ENCODE measurements around the gene CTSZ. TPM values are rescaled to one million over a fixed set of nuclear protein-coding genes. Genes with fewer than 3 reads are reported as not detected.

Gene CTSZ
- total RNA-seq, 1 donor, result 223 TPM

DNA sequence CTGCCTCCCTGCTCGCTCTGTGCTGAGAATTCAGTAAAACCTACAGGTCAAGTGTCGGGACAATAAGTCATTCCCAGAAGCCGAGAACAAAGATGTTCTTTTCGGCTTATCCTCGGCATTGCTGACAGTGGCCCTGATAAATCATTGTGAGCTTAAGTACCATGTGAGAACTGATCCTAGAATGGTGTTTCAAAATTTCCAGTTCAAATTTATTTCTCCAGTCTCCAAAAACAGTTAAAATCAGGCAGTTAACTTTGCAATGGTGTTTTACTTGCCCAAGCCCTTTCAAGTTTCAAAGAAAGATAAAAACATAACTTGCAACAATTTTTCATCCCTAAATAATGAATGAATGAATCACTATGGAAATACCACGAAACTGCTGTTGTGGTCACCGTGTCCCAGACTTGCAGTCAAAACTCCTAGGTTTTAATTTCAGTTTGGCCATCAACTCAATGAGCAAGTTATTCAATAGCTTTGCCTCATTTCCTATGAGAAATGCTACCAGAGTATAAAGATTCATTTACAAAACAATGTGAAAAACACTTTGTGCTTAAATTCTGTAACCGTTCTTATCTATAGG lies 20.8 kb upstream of the CTSZ start:
- TF ChIP-seq, protein P1, sequence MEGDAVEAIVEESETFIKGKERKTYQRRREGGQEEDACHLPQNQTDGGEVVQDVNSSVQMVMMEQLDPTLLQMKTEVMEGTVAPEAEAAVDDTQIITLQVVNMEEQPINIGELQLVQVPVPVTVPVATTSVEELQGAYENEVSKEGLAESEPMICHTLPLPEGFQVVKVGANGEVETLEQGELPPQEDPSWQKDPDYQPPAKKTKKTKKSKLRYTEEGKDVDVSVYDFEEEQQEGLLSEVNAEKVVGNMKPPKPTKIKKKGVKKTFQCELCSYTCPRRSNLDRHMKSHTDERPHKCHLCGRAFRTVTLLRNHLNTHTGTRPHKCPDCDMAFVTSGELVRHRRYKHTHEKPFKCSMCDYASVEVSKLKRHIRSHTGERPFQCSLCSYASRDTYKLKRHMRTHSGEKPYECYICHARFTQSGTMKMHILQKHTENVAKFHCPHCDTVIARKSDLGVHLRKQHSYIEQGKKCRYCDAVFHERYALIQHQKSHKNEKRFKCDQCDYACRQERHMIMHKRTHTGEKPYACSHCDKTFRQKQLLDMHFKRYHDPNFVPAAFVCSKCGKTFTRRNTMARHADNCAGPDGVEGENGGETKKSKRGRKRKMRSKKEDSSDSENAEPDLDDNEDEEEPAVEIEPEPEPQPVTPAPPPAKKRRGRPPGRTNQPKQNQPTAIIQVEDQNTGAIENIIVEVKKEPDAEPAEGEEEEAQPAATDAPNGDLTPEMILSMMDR (IDR thresholded peaks at IDR 0.05; ENCODE audit: extremely low read depth, low read depth, low read length), result no peak
- H3K4me1 ChIP-seq (ENCODE audit: insufficient read depth, low read length), result peaks cover 44% of the 10 kb centered on the region
- peaks cover 38% of the 10 kb centered on the region for H3K36me3 ChIP-seq (ENCODE audit: insufficient read depth, low read length)
- H3K79me2 ChIP-seq (ENCODE audit: insufficient read depth, low read length), result peaks cover 84% of the 10 kb centered on the region
- peak overlapping the region; percentile 21 for H3K4me3 ChIP-seq (ENCODE audit: insufficient read depth, low read length)
- H3K4me2 ChIP-seq (ENCODE audit: insufficient read depth, low read length), result peak overlapping the region; percentile 84
- H3K9me3 ChIP-seq (ENCODE audit: low read depth, low read length), result no peaks in the 10 kb centered on the region
- peaks cover 31% of the 10 kb centered on the region for H4K20me1 ChIP-seq (ENCODE audit: insufficient read depth, low read length)
- no peaks in the 10 kb centered on the region for H3K27me3 ChIP-seq (ENCODE audit: insufficient read depth, low read length)
- H3K27ac ChIP-seq (ENCODE audit: low read depth, low read length), result peak overlapping the region; percentile 52
- peak; percentile 85 for DNase-seq (ENCODE audit: insufficient read length, low spot score, missing footprints)
- no peak overlapping the region for H2AFZ ChIP-seq (ENCODE audit: low read length)

DNA sequence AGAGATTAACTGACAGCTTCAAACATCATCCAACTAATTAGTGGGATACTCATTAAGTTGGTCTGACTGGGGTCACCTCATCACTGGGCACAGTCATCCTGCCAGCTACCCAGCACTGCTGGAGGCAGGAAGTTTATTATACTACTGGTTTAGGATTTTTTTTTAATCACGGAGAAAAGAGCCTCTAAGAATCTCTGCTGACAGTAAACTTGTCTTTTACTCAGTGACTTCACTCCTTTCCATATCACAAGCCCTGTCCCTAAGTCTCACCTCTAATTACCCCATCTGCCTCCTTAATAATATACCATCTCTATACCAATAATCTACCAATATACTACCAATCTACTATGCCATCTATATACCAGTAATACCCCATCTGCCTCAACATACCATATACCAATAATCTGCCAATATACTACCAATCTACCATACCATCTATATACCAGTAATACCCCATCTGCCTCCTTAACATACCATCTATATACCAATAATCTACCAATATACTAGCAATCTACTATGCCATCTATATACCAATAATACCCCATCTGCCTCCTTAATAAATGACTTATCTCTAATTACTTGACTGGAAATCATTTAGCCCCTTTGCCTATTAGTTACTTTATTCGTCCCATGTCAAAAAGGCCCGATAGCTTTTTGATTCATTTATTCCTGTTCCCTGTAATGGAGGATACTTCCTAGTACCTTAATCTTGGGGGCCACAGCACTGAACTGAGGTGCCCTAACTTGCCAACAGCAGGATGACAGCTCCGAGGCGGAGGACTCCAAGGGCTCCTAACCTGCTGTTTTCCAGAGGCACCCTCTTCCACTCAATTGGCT lies 20.1 kb upstream of the CTSZ start:
- Histone ChIP-seq H2AFZ (ENCODE audit: low read length) (no peak overlapping the region), H3K4me2 (ENCODE audit: insufficient read depth, low read length) (peak overlapping the region; percentile 84), H3K79me2 (ENCODE audit: insufficient read depth, low read length) (peaks cover 84% of the 10 kb centered on the region), H3K27me3 (ENCODE audit: insufficient read depth, low read length) (no peaks in the 10 kb centered on the region), H3K9me3 (ENCODE audit: low read depth, low read length) (no peaks in the 10 kb centered on the region), H3K4me1 (ENCODE audit: insufficient read depth, low read length) (peaks cover 43% of the 10 kb centered on the region), H3K36me3 (ENCODE audit: insufficient read depth, low read length) (peaks cover 38% of the 10 kb centered on the region), H4K20me1 (ENCODE audit: insufficient read depth, low read length) (peaks cover 31% of the 10 kb centered on the region), H3K27ac (ENCODE audit: low read depth, low read length) (peak overlapping the region; percentile 50), H3K4me3 (ENCODE audit: insufficient read depth, low read length) (peak overlapping the region; percentile 21)
- TF ChIP-seq, protein P1 (IDR thresholded peaks at IDR 0.05; ENCODE audit: extremely low read depth, low read depth, low read length), result no peak
- no peak for DNase-seq (ENCODE audit: insufficient read length, low spot score, missing footprints)

DNA sequence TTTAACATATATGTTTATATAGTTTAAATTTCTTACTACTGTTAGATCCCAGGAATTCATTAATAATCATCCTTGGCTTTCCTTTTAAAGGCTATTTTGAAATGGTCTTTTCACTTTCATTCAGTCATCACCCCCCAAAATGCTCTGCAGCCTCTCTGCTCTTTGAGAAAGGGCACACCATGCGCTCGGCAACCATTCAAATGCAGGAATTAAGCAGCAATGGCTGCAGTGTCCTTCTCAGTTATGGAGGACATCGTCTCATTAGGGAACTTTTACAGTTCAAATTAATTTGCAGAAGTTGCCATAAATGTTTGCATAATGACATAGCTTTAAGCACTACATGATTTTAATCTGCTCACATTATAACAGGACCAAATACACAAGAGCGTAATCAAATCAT lies 18.5 kb upstream of the CTSZ start:
- Histone ChIP-seq H4K20me1 (ENCODE audit: insufficient read depth, low read length) (peaks cover 29% of the 10 kb centered on the region), H3K4me1 (ENCODE audit: insufficient read depth, low read length) (peaks cover 42% of the 10 kb centered on the region), H3K4me2 (ENCODE audit: insufficient read depth, low read length) (no peak overlapping the region), H3K36me3 (ENCODE audit: insufficient read depth, low read length) (peaks cover 35% of the 10 kb centered on the region), H3K27ac (ENCODE audit: low read depth, low read length) (no peak overlapping the region), H3K79me2 (ENCODE audit: insufficient read depth, low read length) (peaks cover 69% of the 10 kb centered on the region), H2AFZ (ENCODE audit: low read length) (no peak overlapping the region), H3K9me3 (ENCODE audit: low read depth, low read length) (no peaks in the 10 kb centered on the region), H3K27me3 (ENCODE audit: insufficient read depth, low read length) (no peaks in the 10 kb centered on the region), H3K4me3 (ENCODE audit: insufficient read depth, low read length) (no peak overlapping the region)
- DNase-seq (ENCODE audit: insufficient read length, low spot score, missing footprints), result no peak
- TF ChIP-seq, protein P1 (IDR thresholded peaks at IDR 0.05; ENCODE audit: extremely low read depth, low read depth, low read length), result no peak

DNA sequence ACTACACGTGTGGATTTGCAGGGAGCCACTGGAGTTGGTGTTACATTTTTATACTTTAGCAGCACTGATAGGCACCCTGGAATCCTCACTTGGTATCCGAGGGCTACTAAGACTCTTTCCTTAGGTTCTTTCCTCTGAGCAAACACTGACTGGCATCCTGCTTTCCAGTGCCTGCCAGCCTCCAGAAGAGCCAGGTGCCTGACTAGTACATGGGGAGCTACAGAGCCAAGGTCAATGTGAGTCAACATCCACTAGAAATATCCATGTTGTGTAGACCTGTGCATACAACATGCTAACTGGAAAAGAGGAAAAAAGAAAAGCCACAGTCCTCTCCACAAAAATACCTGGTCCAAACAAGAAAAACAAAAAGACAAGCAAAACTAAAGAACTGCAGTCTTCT lies 18.0 kb upstream of the CTSZ start:
- Histone ChIP-seq H3K27ac (ENCODE audit: low read depth, low read length) (no peak overlapping the region), H3K79me2 (ENCODE audit: insufficient read depth, low read length) (peaks cover 65% of the 10 kb centered on the region), H3K4me3 (ENCODE audit: insufficient read depth, low read length) (no peak overlapping the region), H3K36me3 (ENCODE audit: insufficient read depth, low read length) (peaks cover 35% of the 10 kb centered on the region), H2AFZ (ENCODE audit: low read length) (no peak overlapping the region), H3K9me3 (ENCODE audit: low read depth, low read length) (no peaks in the 10 kb centered on the region), H3K4me1 (ENCODE audit: insufficient read depth, low read length) (peaks cover 38% of the 10 kb centered on the region), H4K20me1 (ENCODE audit: insufficient read depth, low read length) (peaks cover 29% of the 10 kb centered on the region), H3K27me3 (ENCODE audit: insufficient read depth, low read length) (no peaks in the 10 kb centered on the region), H3K4me2 (ENCODE audit: insufficient read depth, low read length) (no peak overlapping the region)
- DNase-seq (ENCODE audit: insufficient read length, low spot score, missing footprints), result no peak
- TF ChIP-seq, protein P1 (IDR thresholded peaks at IDR 0.05; ENCODE audit: extremely low read depth, low read depth, low read length), result no peak

Measured in osteoblast (primary cell).